CD4-positive, alpha-beta T cell (primary cell): ENCODE results near the gene PI4KA. TPM values are rescaled to one million over a fixed set of nuclear protein-coding genes. Genes with fewer than 3 reads are reported as not detected.

Source experiments
- ATAC-seq: fragments of 200-7000 bp; cut with Tn5 transposase; one replicate; pipeline ENCODE4 v1.10.0; 2022; ENCODE audit warnings: mild to moderate bottlenecking; ENCODE audit not compliant: poor library complexity
- CTCF ChIA-PET: fragments of 350-600 bp; sonication (Branson Sonifier 250); formaldehyde crosslinking; loops from one replicate; lab custom pipeline; 2021; ENCODE audit warnings: antibody characterized with exemption, inconsistent platforms; lab: Charles Lee
- POLR2A ChIA-PET: fragments of 350-600 bp; sonication (Branson Sonifier 250); formaldehyde crosslinking; loops from one replicate; lab custom pipeline; 2021; ENCODE audit warnings: antibody characterized with exemption, inconsistent platforms; lab: Charles Lee
- DNase-seq, 14 experiments: peaks; one replicate each; pipeline ENCODE4 v3.0.0-alpha.2; 2013 to 2020; ENCODE audit warnings: mixed read lengths in 2 of 14
- H3K27ac ChIP-seq, 2 donors: one replicate each; pipeline versions ENCODE4 v1.5.1 to v1.7.0; 2013; ENCODE audit warnings: low read length in 2 of 2, low read depth in 1 of 2, mild to moderate bottlenecking in 1 of 2
- H3K27me3 ChIP-seq, 2 experiments: 1 replicate in 1 of 2; 2 replicates in 1 of 2; pipeline versions ENCODE4 v1.6.1 to v1.7.0; 2013; ENCODE audit warnings: low read length in 2 of 2, control low read depth in 1 of 2, mild to moderate bottlenecking in 1 of 2, moderate library complexity in 1 of 2; ENCODE audit not compliant: insufficient read depth in 2 of 2, control insufficient read depth in 1 of 2
- H3K36me3 ChIP-seq: one replicate; pipeline ENCODE4 v1.6.1; 2013; ENCODE audit warnings: low read length, control low read depth; ENCODE audit not compliant: insufficient read depth
- H3K4me1 ChIP-seq: one replicate; pipeline ENCODE4 v1.6.1; 2013; ENCODE audit warnings: low read length, control low read depth; ENCODE audit not compliant: insufficient read depth
- H3K4me3 ChIP-seq: one replicate; pipeline ENCODE4 v1.5.1; 2013; ENCODE audit warnings: mild to moderate bottlenecking, low read length, moderate library complexity
- H3K9me3 ChIP-seq, 2 experiments: 1 replicate in 1 of 2; 2 replicates in 1 of 2; pipeline versions ENCODE4 v1.6.1 to v1.7.0; 2013; ENCODE audit warnings: low read length in 2 of 2, mild to moderate bottlenecking in 2 of 2, control low read depth in 1 of 2, moderate library complexity in 1 of 2; ENCODE audit not compliant: control insufficient read depth in 1 of 2, insufficient read depth in 1 of 2
- H3K27ac Mint-ChIP-seq: one replicate; pipeline ENCODE4 v1.8.0; 2020; ENCODE audit warnings: mixed read lengths
- H3K27me3 Mint-ChIP-seq: one replicate; pipeline ENCODE4 v1.8.0; 2021; ENCODE audit warnings: mixed read lengths
- H3K36me3 Mint-ChIP-seq: one replicate; pipeline ENCODE4 v1.8.0; 2021; ENCODE audit warnings: low read depth, mixed read lengths
- H3K4me1 Mint-ChIP-seq: one replicate; pipeline ENCODE4 v1.8.0; 2021; ENCODE audit warnings: low read depth, mixed read lengths
- H3K4me3 Mint-ChIP-seq: one replicate; pipeline ENCODE4 v1.8.0; 2020; ENCODE audit warnings: mild to moderate bottlenecking, mixed read lengths
- H3K9me3 Mint-ChIP-seq: one replicate; pipeline ENCODE4 v1.8.0; 2020; ENCODE audit warnings: mixed read lengths
- CTCF ChIP-seq: fragments of 200-600 bp; IDR thresholded peaks from one replicate; pipeline ENCODE4 v1.8.0; 2022; ENCODE audit warnings: antibody characterized with exemption, mild to moderate bottlenecking
- intact Hi-C, 2 experiments: fragments of 100-400 bp; cut with DNase I in 1 of 2; cut with micrococcal nuclease in 1 of 2; formaldehyde crosslinking; loops; one replicate each; pipeline versions ENCODE4 v1.15.1 to v1.9.0; 2023 to 2025; cut with DNase I, micrococcal nuclease
- total RNA-seq, 174 experiments: library from RNA in 2 of 174; stranded (reverse) in 2 of 174; gene quantifications; one replicate each; pipeline ENCODE4 v1.2.3 and lab custom pipeline; 2021 to 2026

The PI4KA gene
- total RNA-seq, 2 experiments from 2014 or later, result 137 to 146 TPM

- Mint-ChIP-seq H3K9me3 (no peaks in the 10 kb centered on the region), H3K27ac (no peak overlapping the region), H3K4me1 (no peaks in the 10 kb centered on the region), H3K4me3 (no peak overlapping the region), H3K27me3 (no peaks in the 10 kb centered on the region), H3K36me3 (peaks cover 92% of the 10 kb centered on the region)
- H3K4me1 ChIP-seq, result no peaks in the 10 kb centered on the region
- no peak overlapping the region for H3K4me3 ChIP-seq
- DNase-seq (no peak), ATAC-seq (no peak)
- ChIA-PET POLR2A (no interaction called here), CTCF (no interaction called here)
- H3K27ac ChIP-seq, result no peak overlapping the region
- no peaks in the 10 kb centered on the region for H3K9me3 ChIP-seq
- intact Hi-C loops, result no loop called here
- no peaks in the 10 kb centered on the region for H3K27me3 ChIP-seq
- TF ChIP-seq CTCF, result no peak
- peaks cover 82% of the 10 kb centered on the region for H3K36me3 ChIP-seq
Measured at GRCh38 chr22:20792221-20792965, 66.2 kb downstream of the PI4KA start.

DNA sequence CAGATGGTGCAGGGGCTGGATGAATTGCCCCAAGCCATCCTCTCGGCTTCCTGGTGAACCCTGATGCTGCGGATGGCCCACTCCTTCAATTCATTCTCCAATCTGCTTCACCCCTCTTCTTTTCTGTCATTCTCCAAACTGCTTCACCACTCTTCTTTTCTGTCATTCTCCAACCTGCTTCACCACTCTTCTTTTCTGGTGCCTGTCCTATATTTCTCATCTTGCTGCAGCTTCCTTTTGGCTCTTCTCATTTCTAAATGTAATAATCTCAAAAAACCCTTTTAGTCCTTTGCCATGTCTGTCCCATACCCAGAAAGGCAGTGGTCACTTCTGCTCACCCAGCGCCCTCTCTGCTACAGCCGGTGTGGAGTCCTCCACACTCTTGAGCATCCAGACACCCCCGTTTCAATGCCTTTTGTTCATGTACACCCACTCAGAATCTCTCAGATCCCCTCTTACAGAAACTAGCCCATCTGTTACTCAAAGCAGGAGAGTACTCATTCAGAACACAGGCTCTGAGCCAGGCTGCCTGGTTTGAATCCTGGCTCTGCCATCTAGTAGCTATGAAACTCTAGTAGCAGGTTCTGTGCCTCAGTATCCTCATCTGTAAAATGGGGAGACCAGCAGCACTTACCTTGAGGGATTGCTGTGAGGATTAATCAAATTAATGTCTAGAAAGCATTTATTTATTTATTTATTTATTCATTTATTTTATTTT, 69.8 kb downstream of the PI4KA start:
- TF ChIP-seq CTCF, result no peak
- DNase-seq, result no peak
- no peak overlapping the region for H3K27ac ChIP-seq
- CTCF ChIA-PET, result no interaction called here
- H3K4me3 Mint-ChIP-seq, result no peak overlapping the region
- no peaks in the 10 kb centered on the region for H3K9me3 ChIP-seq
- H3K4me3 ChIP-seq, result no peak overlapping the region
- H3K27ac Mint-ChIP-seq, result no peak overlapping the region
- H3K4me1 Mint-ChIP-seq, result peaks cover 7% of the 10 kb centered on the region
- H3K36me3 Mint-ChIP-seq, result peaks cover 72% of the 10 kb centered on the region
- ATAC-seq, result no peak
- H3K27me3 Mint-ChIP-seq, result no peaks in the 10 kb centered on the region
- POLR2A ChIA-PET, result no interaction called here
- no peaks in the 10 kb centered on the region for H3K27me3 ChIP-seq
- no peaks in the 10 kb centered on the region for H3K9me3 Mint-ChIP-seq
- intact Hi-C loops, result no loop called here
- H3K4me1 ChIP-seq, result no peaks in the 10 kb centered on the region
- peaks cover 61% of the 10 kb centered on the region for H3K36me3 ChIP-seq

GRCh38 chr22:20787746-20788626, 70.6 kb downstream of the PI4KA start:
- no peak overlapping the region for H3K27ac ChIP-seq
- ChIA-PET POLR2A (no interaction called here), CTCF (no interaction called here)
- H3K36me3 ChIP-seq, result peaks cover 65% of the 10 kb centered on the region
- H3K27me3 ChIP-seq, result no peaks in the 10 kb centered on the region
- H3K4me3 ChIP-seq, result no peak overlapping the region
- Mint-ChIP-seq H3K27ac (no peak overlapping the region), H3K4me1 (peaks cover 7% of the 10 kb centered on the region), H3K4me3 (no peak overlapping the region), H3K36me3 (peaks cover 64% of the 10 kb centered on the region), H3K9me3 (no peaks in the 10 kb centered on the region), H3K27me3 (no peaks in the 10 kb centered on the region)
- ATAC-seq (no peak), DNase-seq (no peak)
- intact Hi-C loops, result no loop called here
- no peaks in the 10 kb centered on the region for H3K4me1 ChIP-seq
- TF ChIP-seq CTCF, result no peak
- H3K9me3 ChIP-seq, result no peaks in the 10 kb centered on the region
